RPMI7951 (cell line): ENCODE results near the gene NNMT. TPM values are rescaled to one million over a fixed set of nuclear protein-coding genes. Genes with fewer than 3 reads are reported as not detected.
"Not testable (repeated sequence)": the region's sequence is repeated elsewhere in the genome, so short reads cannot be mapped to it uniquely, and the experiment has no call there.

Source experiments
- DNase-seq: peaks from one replicate; pipeline ENCODE4 v3.0.0-alpha.2; 2012; ENCODE audit warnings: low read depth
- total RNA-seq: library from RNA; depleted of rRNA; stranded (reverse); fragments of >200 nt; shearing (Covaris generic); gene quantifications from 2 replicates; pipeline ENCODE4 v1.2.3, GENCODE V29; 2014

NNMT gene
- total RNA-seq, 1 experiment from 2014 or later, result 344 TPM

DNA sequence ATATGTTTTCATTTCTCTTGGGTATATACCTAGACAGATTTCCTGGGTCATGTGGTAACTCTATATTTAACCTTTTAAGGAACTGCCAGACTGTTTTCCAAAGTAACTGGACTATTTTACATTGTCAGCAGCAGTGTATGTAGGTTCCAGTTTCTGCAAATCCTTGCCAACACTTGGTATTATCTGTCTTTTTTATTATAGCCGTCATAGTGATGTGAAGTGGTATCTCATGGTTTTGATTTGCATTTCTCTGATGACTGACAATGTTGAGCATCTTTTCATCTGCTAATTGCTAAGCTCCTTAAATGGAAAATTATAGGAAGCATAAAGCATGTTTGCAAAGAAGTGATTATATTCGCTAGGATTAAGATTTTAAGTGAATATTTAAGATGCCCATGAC is 13.9 kb downstream of the NNMT start:
- no peak for DNase-seq

DNA sequence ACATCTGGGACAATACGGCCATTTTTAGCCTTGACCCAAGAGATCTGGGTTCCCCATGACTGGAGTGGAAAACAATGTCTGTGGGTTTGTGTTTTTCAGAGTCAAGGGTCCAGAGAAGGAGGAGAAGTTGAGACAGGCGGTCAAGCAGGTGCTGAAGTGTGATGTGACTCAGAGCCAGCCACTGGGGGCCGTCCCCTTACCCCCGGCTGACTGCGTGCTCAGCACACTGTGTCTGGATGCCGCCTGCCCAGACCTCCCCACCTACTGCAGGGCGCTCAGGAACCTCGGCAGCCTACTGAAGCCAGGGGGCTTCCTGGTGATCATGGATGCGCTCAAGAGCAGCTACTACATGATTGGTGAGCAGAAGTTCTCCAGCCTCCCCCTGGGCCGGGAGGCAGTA is 15.7 kb downstream of the NNMT start:
- no peak for DNase-seq

DNA sequence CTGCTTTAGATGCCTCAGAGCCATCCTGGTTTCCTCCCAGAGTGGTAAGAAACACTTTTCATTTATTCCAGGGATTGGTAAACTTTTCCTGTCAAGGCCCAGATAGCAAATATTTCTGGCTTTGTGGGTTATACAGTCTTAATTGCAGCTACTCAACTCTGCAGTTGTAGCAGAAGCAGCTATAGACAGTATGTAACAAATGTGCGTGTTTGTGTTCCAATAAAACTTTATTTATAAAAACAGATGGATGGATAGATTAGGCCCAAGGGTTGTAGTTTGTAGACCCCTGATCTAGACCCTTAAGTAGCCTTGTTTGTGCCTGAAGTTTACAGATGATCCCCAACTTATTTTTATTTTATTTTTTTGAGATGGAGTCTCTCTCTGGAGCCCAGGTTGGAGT is 17.9 kb downstream of the NNMT start:
- DNase-seq, result no peak

DNA sequence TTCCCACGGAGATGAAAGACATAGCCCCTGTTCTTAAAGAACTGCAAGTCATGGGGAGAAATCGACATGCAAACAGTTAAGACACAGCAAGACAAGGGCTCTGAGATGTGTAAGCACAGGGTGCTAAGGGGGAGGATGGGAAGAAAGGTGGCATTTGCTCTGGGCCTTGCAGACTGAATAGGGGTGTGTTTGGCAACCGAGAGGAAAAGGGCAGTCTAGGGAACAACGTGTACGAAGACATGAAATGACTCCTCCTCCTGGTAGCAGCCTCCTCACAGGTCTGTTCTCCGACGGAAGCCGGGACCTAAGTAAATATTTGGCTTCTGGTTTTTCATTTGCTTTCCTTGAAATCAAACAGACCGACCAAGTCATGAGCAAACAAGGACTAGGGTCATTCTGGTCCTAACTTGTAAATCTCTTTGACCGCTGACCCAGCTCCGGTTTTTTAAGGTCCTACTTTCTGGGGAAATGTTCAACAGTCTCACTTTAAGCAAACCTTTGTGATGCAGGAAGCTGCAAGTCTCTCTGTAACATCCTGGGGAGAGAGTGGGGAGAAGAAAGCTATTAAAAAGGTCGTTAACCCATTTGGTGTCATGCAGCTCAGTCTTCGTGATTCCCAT is 19.7 kb downstream of the NNMT start:
- DNase-seq, result no peak

DNA sequence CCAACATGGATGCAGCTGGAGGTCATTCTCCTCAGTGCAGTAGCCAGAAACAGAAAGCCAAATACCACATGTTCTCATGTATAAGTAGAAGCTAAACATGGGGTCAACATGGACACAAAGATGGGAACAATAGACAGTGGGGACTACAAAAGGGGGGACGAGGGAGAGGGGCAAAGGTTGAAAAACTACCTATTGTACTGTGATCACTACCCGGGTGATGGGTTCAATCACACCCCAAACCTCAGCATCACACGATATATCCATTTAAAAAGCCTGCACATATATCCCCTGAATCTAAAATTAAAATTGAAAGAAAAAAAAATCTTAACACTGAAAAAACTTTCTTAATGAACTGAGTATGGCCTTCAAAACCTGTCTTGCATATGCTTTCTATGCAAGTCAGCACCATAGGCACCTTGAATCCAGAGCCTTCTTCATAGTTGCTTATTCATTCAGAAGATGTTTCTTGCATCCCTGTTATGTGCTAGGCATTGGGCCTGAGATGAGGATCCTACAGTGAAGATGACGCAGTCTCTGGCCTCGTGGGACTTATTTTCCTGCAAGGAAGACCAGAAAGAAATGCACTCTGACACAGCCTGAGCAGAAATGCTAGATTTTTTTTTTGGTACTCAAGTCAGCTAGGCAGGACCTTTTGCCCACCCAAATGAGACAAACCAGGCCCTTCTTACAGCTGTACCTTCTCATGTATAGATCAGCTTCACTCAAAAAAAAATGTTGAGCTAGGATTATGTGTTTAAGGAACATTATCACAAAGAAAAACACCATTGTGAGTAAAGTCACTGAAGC is 21.0 kb downstream of the NNMT start:
- no peak for DNase-seq

DNA sequence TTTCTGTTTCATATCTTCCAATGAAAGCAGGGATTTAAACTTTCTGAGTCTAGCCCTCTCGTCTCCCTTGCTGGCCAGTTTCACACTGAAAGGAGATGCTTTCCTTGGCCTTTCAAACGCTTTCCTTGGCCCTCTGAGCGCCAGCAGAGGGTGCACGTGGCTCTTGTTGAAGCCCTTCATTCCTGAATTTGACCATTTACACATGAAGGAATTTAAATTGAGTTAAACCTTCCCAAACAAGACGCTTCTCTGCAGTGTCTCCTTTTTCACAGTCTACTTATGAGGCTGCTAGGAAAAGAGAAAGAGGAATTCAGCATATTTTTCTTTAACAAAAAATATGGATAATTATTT is 21.6 kb downstream of the NNMT start:
- peak; percentile 47 for DNase-seq

DNA sequence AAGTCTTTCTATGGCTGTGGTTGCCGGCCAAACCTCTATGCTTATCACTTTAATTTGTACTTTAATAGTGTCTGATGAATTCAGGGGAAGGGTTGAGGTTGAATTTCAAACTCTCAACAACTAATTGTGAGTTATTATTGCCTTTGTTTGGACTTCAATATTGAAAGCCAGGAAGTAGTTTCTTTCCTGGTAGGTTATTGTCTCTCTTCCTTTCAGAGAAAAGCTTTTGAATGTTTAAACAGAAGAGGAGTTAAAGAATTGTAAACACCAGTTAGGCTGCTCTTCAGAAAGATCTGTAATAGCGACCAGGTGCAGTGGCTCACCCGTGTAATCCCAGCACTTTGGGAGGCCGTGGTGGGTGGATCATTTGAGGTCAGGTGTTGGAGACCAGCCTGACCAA is 22.2 kb downstream of the NNMT start:
- DNase-seq, result no peak

DNA sequence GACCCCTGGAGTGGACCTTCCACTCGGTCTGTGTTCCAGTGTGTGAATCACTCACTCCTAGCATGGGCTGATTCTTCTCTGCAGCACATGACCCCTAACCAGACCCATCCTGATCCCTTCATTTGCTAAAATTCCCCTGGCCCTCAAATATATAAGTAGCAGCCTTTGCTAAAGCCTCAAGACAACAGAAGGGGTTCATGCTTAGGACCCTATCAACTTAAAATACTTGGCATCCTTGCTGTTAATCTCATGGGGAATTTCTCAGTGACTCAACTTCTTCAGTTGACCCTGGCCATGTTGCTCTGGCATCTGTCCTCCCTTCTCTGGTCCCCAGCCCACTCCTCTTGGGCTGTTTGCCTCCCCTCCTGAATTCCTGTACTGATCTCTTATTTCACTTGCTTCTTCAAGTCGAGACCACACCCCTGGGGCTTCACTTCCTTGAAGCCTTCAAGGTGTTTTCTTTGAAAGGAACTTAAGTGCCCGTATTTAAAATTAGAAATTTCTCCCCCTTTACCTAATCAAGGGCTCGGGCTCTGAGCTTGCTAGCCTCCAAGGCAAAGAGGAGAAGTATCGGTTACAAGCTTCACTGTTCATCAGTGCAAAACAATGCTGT is 23.6 kb downstream of the NNMT start:
- DNase-seq, result no peak

DNA sequence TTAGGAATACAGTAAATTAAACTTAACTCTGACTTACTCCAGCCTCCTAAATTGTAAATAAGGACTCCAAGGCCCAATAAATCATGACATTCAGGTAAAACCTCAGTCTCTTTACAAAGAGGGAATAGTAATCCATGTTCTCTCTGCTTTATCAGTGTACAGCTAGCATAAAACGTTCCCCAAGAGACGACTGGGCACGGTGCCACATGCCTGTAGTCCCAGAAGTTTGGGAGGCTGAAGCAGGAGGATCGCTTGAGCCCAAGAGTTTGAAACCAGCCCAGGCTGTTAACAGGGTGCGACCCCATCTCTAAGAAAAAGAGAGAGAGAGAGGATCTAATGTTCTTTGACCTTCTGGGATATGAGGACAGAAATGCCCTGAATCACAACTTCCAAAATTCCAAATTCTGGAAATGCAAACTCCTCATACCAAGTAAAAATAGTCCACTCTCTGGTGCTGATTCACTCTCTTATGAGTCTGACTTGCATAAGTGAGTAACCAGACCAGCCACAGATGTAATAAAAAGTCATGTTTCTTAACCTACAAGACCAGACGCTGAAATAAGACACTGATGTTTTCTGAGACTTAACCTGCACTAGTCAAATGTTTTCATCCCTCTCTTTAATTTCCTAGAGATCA is 25.5 kb downstream of the NNMT start:
- peak; percentile 82 for DNase-seq

DNA sequence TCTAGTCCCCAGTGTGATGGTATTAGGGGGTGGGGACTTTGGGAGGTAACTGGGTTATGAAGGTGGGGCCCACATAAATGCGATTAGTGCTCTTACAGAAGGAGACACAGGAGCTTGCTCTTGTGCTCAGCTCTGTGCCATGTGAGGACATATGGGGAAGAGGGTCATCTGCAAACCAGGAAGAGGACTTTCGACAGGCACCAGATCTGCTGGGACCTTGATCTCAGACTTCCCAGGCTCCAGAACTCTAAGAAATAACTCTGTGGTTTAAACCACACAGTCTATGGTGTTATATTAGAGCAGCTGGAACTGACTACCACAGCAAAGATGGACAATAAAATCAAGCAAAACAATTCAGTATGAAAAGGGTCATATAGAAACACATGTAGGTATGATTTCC is 26.7 kb downstream of the NNMT start:
- DNase-seq, result no peak

DNA sequence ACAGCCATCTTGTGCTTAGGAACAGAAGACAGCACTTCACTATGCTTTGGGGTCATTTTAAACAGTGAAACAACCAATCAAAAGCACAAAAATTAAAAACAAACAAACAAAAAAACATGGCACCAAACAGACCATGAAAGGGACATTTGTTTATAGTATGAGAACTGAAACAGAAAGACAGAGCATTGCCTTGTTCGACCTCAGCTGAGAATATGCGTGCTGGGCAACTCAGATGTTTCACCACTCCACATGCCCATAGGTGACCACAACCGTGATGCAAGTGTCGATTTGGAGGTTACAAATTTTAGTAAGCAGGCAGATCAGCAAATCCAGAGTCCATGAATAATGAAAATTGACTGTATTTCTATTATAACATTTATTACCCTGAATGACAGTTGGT is 30.0 kb downstream of the NNMT start:
- DNase-seq, result peak; percentile 43

DNA sequence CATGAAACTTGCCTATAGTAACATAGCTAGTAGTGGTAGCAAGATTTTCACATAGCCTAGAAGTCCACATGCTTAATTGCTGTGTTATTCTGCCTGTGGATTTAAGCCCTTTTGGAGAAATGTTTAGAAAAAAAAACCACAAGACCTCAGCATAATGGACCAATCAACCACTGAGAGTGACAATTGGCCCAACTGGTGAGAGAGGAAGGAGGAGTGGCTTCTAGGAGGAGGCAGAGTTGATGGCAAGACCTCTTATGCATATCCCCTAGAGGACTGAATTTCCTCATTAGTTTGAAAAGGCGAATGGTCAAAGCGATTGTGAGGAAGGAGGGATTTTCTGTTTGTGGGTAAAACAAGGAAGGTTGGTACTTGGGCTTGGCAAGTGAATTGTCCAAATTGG is 30.6 kb downstream of the NNMT start:
- DNase-seq, result peak; percentile 32

DNA sequence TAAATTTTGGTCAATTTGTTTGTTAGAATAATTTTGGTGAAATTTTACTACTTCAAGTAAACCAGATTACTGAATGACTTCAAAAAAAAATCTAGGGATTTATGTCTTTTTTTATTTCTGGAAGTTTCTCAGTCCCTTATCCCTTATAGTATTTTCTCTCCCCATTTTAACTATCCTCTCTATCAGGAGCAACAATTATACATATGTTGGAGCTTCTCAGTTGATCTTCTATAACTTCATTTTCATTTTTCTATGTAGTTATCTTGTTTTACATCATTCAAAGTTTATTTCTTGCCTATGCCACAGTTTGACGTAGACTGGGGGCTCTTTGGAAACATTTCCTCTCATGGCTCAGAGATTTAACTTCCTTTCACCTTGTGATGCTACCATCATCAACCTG is 34.2 kb downstream of the NNMT start:
- DNase-seq, result no peak

DNA sequence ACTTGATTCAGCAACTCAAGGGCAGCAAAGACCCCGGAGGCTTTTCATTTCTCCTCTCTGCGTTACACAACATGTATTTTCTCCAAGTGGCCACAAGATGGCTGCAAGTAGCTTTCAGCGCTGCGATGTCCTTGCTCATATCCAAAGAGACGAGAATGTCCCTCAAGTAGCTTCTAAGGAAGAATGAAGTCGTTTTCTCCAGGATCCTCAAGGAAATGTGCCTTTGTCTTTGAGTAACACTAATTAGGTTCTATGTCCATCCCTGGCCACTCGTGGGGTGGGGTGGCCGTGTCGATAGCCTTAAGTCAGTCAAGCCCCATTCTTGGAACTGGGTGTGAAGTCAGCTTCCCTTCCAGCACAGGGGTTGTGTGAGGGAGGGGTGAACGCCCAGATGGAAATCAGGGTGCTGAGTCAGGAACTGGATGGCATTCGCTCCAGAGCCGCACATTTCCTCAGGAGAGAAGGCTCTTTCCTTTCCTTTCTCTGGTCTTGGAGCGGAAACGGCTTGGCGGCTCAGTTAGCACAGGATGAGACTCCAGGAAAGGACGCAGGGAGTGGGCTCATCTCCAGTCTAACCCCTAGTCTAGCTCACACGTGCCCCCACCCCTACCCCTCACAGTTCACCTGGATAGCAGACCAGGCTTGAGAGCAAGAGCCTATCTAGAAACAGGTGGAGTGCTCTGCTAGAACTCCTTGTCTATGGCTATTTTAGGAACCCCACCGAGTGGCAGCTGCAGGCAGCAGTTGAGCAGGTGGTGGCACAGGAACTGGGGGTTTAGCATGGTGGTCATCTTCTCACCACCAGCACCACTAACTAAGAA is 44.3 kb downstream of the NNMT start:
- DNase-seq, result peak; percentile 83

DNA sequence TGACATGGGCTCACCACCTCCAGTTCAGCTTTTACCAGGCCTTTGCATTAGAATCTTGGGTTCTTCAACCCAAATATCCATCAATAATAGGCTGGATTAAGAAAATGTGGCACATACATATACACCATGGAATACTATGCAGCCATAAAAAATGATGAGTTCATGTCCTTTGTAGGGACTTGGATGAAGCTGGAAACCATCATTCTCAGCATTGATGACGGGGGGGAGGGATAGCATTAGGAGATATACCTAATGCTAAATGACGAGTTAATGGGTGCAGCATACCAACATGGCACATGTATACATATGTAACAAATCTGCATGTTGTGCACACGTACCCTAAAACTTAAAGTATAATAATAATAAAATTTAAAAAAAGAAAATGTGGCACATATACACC is 45.5 kb downstream of the NNMT start:
- DNase-seq, result not testable (repeated sequence)

DNA sequence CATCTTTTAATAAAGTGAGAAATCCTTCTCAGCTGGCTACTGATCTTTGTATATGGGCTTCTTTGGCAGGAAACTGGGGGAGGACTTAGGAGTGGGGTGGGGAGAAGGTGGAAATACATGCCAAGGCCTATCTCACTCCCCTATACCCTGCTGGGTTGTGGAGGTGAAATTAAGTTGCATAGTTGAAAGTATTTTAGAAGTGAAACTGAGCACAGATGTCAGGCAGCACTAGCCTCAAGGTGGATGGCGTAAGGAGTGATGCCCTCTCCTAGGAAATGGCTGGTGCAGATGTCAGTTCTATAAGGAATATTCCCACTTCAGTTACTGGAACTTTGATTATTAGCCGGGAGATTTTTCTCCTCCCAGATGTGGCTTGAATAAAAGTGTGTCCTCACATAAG is 46.3 kb downstream of the NNMT start:
- DNase-seq, result no peak

DNA sequence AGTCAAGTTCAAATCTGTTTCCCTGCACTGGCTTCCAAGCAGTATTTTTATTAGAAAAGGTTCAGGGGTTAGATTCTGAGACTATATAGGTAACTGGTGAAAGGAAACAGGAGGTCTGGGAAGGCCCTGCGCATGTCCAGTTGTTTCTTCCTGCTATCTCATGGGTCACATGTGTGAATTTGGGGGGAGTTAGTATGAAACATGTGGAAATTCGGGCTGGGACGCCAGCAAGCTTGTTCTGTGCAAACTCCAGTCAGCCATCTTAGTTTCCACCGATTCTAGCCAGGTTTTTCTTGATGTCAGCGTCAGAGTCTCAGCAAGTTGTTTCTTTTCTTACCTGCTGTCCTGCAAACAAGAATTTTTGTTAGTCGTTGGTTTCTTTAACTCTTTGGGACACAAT is 46.8 kb downstream of the NNMT start:
- DNase-seq, result no peak

DNA sequence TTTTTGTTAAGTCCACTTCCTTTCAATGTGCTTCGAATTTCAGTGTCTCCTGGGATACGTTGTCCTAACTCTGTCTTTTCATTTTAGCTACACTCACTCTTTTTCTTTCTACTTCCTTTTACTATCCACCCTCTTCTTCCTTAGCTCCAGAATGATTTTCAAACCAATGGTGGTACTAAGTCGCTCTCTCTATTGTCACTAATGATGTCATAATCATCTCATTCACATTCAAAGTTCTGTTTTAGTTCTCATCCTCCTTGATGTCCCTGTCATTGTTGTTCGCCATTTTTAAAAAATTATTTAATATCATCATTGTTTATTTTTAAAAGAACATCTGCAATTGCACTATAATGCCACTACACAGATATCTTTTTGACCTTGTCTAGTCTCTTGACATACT is 47.3 kb downstream of the NNMT start:
- no peak for DNase-seq

DNA sequence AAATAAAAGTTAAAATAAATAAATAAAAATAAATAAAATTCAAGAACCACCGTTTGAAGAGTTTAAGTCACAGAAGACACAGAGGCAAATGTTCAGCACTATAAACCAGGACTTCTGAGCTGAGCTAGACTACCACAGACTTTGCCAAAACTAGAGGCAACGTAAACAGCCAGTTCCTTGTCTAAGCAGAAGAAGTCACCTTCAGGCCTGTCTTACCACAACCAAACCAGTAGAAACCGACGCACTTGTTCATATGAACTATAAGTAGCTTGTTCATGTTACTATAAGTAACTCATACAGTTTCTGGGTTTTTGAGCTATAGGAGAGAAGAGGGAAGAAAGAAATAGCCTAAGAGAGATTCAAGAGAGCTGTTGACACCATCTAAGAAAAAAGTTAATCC is 48.3 kb downstream of the NNMT start:
- no peak for DNase-seq

DNA sequence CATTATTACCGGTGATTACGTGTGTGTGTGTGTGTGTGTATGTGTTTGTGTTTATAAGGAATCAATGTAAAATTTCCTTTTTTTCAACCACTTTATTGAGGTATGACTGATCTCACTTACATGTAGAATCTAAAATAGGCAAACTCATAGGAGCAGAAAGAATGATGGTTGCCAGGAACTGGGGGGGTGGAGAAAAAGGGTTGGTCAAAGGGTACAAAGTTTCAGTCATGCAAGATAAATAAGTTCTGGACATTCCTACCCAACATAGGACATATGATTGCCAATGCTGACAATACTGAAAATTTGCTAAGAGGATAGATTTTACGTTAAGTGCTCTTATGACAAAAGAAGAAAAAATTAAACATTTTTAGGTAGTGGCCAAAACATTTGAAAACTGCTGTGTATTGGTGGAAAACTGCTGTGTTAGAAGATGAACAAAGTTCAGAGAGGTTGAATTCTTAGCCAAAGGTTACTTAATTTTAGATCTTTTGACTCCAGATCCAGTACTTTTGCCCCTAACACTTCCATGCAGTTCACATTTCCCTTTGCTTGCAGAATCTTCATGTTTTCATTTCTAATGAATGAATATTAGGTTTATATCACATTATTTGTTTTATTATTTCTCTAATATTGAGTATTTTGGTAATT is 49.5 kb downstream of the NNMT start:
- DNase-seq, result no peak

DNA sequence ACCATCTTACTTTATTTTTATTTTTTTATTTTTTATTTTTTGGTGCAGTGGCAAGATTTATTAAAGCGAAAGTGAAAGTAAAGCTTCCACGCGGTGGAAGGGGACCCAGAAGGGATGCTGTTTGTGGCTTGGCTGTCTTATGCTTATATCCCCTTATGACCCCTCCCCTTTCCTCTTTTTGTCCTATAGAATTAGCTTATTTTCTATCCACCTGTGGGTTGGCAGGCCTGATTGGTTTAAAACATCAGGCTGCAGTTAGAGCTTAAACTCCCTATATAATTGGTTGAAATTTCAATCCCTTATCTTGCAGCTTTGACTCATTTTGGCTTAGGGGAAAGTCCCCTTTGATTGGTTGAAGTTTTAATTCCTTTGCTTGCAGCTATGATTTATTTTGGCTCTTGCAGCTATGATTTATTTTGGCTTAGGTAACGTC is 50.5 kb downstream of the NNMT start:
- DNase-seq, result peak; percentile 83
